Inferior parietal cortex (tissue), 1 donor: ENCODE results near the gene P2RY11.

Source experiments
- DNase-seq: peaks from one replicate; pipeline ENCODE4 v3.0.0-alpha.2; 2016; ENCODE audit errors: extremely low spot score

Gene P2RY11

GRCh38 chr19:10093295-10094186 is 18.0 kb upstream of the P2RY11 start:
- DNase-seq: no peak

GRCh38 chr19:10095622-10095947 is 15.9 kb upstream of the P2RY11 start:
- no peak for DNase-seq

GRCh38 chr19:10095948-10096614 is 15.4 kb upstream of the P2RY11 start:
- DNase-seq: peak; percentile 81

DNA sequence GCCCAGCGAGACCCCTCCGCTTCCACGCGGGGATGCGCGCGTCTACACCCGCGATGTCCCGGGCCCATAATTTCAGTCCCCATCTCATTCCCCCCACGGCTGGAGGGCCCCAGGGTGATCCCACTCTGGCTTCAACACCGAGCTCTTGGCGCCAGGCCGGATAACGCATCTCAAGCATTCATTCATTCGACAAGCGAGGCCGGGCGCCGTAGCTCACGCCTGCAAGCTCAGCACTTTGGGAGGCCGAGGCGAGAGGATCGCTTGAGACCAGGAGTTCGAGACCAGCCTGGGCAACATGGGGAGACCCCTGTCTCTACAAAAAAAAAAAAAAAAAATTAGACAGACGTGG is 14.9 kb upstream of the P2RY11 start:
- DNase-seq: no peak

DNA sequence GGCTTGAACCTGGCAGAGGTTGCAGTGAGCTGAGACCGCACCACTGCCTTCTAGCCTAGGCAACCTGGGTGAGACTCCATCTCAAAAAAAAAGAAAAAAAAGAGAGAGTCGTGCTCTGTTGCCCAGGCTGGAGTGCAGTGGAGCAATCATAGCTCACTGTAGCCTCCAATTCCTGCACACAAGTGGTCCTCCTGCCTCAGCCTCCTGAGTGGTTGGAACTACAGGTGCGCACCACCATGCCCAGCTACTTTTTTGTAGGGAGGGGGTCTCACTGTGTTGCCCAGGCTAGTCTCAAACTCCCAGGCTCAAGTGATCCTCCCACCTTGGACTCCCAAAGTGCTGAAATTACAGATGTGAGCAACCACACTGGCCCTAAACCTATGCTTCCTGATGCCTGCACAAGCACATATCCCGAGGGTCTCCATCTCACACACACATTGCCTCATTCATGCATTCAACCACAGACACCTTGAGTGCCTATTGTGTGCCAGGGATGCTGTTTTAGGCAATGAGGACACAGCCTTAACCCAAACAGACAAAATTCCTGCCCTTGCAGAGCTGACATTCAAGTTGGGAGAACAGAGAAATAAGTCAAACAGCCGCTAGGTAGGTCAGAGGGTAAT is 11.2 kb upstream of the P2RY11 start:
- DNase-seq: no peak

GRCh38 chr19:10102787-10103236 is 8.7 kb upstream of the P2RY11 start:
- DNase-seq: no peak

GRCh38 chr19:10104130-10104513 is 7.4 kb upstream of the P2RY11 start:
- DNase-seq: no peak

DNA sequence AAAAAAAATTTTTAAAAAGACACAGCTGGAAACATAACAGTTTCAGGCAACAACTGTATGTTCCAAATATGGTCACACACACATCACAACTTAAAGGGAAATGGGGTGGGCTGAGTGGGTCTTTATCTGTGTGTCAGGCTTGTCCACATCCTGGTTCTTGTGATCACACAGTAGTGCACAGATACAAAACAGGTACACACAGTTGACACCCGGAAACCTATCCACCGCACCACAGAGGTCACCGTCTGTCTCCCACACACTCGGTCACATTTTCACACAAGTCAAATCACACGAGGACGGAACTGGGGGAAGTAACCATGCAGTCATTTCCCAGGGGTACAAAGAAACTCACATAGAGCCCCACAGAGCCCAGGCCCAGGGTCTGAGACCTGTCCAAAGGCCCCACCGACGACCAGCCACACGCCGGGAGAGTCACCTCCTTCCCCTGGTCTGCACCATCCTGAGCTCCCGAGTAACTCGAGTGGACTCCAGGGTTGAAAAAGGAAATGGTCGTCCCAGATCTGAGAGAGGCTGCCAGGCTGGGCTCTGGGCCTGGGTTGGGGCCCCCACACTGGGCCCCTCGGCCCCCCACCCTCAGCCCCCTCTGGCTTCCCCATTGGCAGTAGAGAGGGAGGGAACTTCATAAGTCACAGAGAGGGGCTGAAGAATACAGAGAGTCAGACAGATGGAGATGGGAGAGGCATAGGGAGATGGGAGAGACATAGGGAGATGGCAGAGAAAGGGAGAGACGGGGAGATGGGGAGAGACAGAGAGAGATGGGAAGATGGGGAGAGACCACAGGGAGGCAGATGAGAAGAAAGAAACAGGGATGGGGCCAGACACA is 6.6 kb upstream of the P2RY11 start:
- no peak for DNase-seq

GRCh38 chr19:10105509-10106099 is 5.9 kb upstream of the P2RY11 start:
- DNase-seq: no peak

DNA sequence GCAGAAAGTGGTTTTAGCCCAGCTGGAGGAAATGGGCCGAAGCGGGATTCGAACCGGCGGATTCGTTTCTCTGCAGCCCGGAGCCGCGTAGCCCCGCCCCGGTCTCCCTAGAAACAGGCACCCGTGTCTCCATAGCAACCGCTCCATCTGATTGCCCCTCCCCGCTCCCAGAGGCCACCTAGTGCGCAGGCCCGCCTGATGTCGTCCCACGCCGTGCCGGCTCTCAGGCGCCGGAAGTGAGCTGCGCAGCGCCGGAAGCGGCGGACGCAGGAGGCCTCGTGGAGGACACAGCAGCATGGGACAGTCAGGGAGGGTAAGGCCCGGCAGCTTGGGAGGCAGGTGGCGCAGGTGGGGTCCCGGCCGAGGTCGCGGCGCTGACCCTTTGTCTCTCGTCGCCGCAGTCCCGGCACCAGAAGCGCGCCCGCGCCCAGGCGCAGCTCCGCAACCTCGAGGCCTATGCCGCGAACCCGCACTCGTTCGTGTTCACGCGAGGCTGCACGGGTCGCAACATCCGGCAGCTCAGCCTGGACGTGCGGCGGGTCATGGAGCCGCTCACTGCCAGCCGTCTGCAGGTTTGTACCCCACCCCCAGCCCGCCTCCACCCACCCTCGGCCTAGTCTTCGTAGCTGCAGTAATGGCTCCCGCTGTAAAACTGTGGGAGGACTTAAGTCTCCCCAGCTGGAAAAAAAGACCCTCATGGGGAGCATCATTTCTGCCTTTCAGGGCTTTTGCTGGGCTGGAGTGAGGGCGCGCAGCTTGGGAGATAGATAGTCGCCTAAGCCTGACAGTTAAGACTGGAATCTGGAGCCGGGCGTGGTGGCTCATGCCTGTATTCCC is 5.2 kb upstream of the P2RY11 start, which contains the start of gene PPAN:
Gene PPAN, plus strand, starts transcription at position 263 of the 837 bp plus-strand sequence. Its CDS starts 33 bp downstream, at position 296.
- DNase-seq: peak; percentile 97

DNA sequence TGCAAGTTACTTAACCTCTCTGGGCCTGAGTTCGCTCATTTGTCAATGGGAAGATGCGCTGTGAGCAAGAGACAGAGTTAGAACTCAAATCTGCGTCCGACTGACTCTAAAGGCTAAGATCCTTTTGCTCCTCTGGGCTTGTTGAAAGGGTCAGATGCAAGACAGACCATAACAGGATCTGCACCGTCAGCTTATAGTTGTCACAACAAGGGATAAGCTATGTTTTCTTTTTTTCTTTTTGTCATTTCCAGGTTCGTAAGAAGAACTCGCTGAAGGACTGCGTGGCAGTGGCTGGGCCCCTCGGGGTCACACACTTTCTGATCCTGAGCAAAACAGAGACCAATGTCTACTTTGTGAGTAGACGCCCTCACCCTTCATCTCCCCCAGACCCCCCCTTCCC is 4.2 kb upstream of the P2RY11 start:
- DNase-seq: no peak

GRCh38 chr19:10107817-10108367 is 3.6 kb upstream of the P2RY11 start:
- DNase-seq: no peak

GRCh38 chr19:10109528-10109927 is 2.0 kb upstream of the P2RY11 start:
- DNase-seq: no peak

GRCh38 chr19:10110076-10110971 is 1.2 kb upstream of the P2RY11 start:
- no peak for DNase-seq

- no peak for DNase-seq
Observed at GRCh38 chr19:10110972-10111317, 548 bp upstream of the P2RY11 start.

- DNase-seq: no peak
Observed at GRCh38 chr19:10112037-10112761, 706 bp downstream of the P2RY11 start.

- DNase-seq: no peak
Observed at GRCh38 chr19:10112895-10113591, 1.6 kb downstream of the P2RY11 start.

DNA sequence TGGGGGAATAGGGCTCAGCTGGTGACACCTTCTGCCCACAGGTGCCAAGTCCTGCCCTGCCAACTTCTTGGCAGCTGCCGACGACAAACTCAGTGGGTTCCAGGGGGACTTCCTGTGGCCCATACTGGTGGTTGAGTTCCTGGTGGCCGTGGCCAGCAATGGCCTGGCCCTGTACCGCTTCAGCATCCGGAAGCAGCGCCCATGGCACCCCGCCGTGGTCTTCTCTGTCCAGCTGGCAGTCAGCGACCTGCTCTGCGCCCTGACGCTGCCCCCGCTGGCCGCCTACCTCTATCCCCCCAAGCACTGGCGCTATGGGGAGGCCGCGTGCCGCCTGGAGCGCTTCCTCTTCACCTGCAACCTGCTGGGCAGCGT is 2.1 kb downstream of the P2RY11 start:
- DNase-seq: no peak
